ENCODE data around the gene RPTOR. TPM values are rescaled to one million over a fixed set of nuclear protein-coding genes. Genes with fewer than 3 reads are reported as not detected.
"Not testable (repeated sequence)": the region's sequence is repeated elsewhere in the genome, so short reads cannot be mapped to it uniquely, and the experiment has no call there.

RPTOR gene
- total RNA-seq, 1 donor from 2014 or later, result 32.3 TPM

- DNase-seq (ENCODE audit: low spot score); intact Hi-C loops (cut with DNase I): not testable (repeated sequence)
Measured at GRCh38 chr17:80699205-80699604, 154.6 kb downstream of the RPTOR start.

- DNase-seq (ENCODE audit: low spot score), result no peak
- intact Hi-C loops (cut with DNase I), result no loop called here
Measured at GRCh38 chr17:80701730-80702129, 157.1 kb downstream of the RPTOR start.

GRCh38 chr17:80702315-80703141 lies 157.9 kb downstream of the RPTOR start:
- intact Hi-C loops (cut with DNase I), result no loop called here
- no peak for DNase-seq (ENCODE audit: low spot score)

- intact Hi-C loops (cut with DNase I), result no loop called here
- DNase-seq (ENCODE audit: low spot score), result no peak
Measured at GRCh38 chr17:80703142-80703478, 158.5 kb downstream of the RPTOR start.

- intact Hi-C loops (cut with DNase I), result no loop called here
Measured at GRCh38 chr17:80704381-80704819, 159.8 kb downstream of the RPTOR start.

GRCh38 chr17:80704894-80705293 lies 160.3 kb downstream of the RPTOR start:
- intact Hi-C loops (cut with DNase I), result no loop called here
- no peak for DNase-seq (ENCODE audit: low spot score)

More at GRCh38 chr17:80704381-80704819, 159.8 kb downstream of the RPTOR start:
- no peak for DNase-seq (ENCODE audit: low spot score)

GRCh38 chr17:80705988-80706387 lies 161.3 kb downstream of the RPTOR start:
- DNase-seq (ENCODE audit: low spot score), result no peak
- intact Hi-C loops (cut with DNase I), result no loop called here

- no peak for DNase-seq (ENCODE audit: low spot score)
- intact Hi-C loops (cut with DNase I), result no loop called here
Measured at GRCh38 chr17:80706463-80706867, 161.8 kb downstream of the RPTOR start.

GRCh38 chr17:80708480-80708879 lies 163.8 kb downstream of the RPTOR start:
- intact Hi-C loops (cut with DNase I), result no loop called here

GRCh38 chr17:80709090-80709695 lies 164.6 kb downstream of the RPTOR start:
- intact Hi-C loops (cut with DNase I), result no loop called here
- DNase-seq (ENCODE audit: low spot score), result no peak

More at GRCh38 chr17:80708480-80708879, 163.8 kb downstream of the RPTOR start:
- DNase-seq (ENCODE audit: low spot score), result no peak

GRCh38 chr17:80710714-80711302 lies 166.2 kb downstream of the RPTOR start:
- DNase-seq (ENCODE audit: low spot score), result no peak
- intact Hi-C loops (cut with DNase I), result no loop called here

GRCh38 chr17:80712089-80712488 lies 167.5 kb downstream of the RPTOR start:
- intact Hi-C loops (cut with DNase I), result no loop called here
- no peak for DNase-seq (ENCODE audit: low spot score)

GRCh38 chr17:80712606-80713005 lies 168.0 kb downstream of the RPTOR start:
- no peak for DNase-seq (ENCODE audit: low spot score)
- intact Hi-C loops (cut with DNase I), result no loop called here

- intact Hi-C loops (cut with DNase I), result no loop called here
Measured at GRCh38 chr17:80716986-80717719, 172.5 kb downstream of the RPTOR start.

GRCh38 chr17:80717720-80718083 lies 173.1 kb downstream of the RPTOR start:
- intact Hi-C loops (cut with DNase I), result no loop called here
- no peak for DNase-seq (ENCODE audit: low spot score)

More at GRCh38 chr17:80716986-80717719, 172.5 kb downstream of the RPTOR start:
- DNase-seq (ENCODE audit: low spot score), result no peak

- no peak for DNase-seq (ENCODE audit: low spot score)
- intact Hi-C loops (cut with DNase I), result no loop called here
Measured at GRCh38 chr17:80718428-80718827, 173.8 kb downstream of the RPTOR start.

GRCh38 chr17:80719449-80719848 lies 174.8 kb downstream of the RPTOR start:
- DNase-seq (ENCODE audit: low spot score), result no peak
- intact Hi-C loops (cut with DNase I), result no loop called here

GRCh38 chr17:80720610-80721577 lies 176.3 kb downstream of the RPTOR start:
- no peak for DNase-seq (ENCODE audit: low spot score)
- intact Hi-C loops (cut with DNase I), result no loop called here

GRCh38 chr17:80722661-80723060 lies 178.0 kb downstream of the RPTOR start:
- DNase-seq (ENCODE audit: low spot score), result no peak
- intact Hi-C loops (cut with DNase I), result no loop called here

Measured in cardiac septum (tissue), 1 donor.